HG02938 (cell line): ENCODE measurements around the gene CALR3.
"Not testable (repeated sequence)": the region's sequence is repeated elsewhere in the genome, so short reads cannot be mapped to it uniquely, and the experiment has no call there.

ENCODE experiments used
- ATAC-seq: cut with Tn5 transposase; IDR thresholded peaks from one replicate; pipeline ENCODE4 v1.9.1; 2021; ENCODE audit warnings: mild to moderate bottlenecking, moderate library complexity; ENCODE audit not compliant: unreplicated experiment

The CALR3 gene

GRCh38 chr19:16524991-16525734 is 29.2 kb upstream of the CALR3 start:
- no peak for ATAC-seq

- ATAC-seq: no peak
These were observed 26.8 kb upstream of the CALR3 start for GRCh38 chr19:16522559-16523377.

DNA sequence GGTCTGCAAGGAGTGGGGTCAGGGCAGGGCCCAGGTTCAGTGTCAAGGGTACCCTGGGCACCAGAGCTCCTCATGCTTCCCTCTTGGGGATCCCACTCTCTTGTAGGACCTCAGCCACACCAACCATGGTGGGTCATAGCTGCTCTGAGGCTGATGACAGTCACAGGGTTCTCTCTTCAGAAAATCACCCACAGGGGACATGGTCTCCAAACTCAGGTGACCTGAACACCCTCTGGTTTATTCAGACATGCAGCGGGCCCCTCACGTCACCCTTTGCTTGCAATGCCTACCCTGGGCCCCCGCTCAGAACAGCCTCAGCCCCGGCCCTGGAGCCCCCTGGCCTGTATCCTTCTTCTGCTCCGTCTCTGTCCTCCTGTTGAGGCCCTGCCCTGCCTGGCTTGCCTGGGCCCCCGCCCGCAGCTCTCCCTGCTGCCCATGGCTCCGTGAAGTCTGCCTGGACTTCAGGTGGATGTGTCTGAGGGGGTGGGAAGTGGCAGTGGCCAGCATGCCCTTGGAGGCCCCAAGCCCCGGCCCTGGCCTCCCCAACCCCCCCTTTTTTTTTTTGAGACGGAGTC is 25.8 kb upstream of the CALR3 start:
- ATAC-seq: no peak

- ATAC-seq: no peak
These were observed 25.1 kb upstream of the CALR3 start for GRCh38 chr19:16520986-16521624.

DNA sequence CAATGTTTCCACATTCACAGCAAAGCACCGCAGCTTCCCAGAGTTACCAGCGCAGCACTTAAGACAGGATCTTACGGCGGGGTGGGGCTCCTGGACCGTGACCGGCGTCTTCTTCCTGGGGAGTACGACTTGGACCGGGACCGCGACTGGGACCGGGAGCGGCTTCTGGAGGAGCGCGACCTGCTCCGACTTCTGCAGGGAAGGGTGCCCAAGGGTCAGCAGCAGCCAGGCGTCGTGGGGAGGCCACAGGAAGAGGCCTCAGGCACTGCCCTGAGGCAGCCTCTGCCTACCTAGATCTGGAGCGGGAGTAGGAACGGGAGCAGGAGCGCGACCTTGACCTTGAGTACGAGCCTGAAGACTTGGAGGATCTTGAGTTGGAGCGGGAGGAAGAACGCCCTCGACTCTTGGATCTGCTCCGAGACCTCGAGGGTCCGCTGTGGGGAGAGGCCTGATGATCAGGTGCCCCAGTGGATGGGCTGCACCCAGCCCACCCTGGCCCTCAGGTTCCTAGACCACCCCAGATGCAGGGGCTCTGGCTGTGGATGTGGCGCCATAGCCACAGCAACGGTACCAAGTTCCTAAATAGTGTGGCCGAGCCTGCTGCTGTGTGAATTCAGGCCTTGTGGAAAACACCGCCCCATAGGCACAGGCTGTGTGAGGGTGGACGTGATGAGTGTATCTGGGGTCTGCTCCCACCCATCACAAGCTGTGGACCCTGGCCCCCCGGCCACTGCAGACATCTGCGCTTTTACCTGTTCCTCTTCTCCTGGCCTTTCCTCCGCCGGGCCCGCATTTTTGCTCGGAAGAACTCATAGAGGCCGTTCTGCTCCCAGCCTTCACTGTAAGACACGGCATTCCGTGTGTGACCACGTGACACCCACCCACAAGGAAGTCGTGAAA is 24.4 kb upstream of the CALR3 start:
- no peak for ATAC-seq

DNA sequence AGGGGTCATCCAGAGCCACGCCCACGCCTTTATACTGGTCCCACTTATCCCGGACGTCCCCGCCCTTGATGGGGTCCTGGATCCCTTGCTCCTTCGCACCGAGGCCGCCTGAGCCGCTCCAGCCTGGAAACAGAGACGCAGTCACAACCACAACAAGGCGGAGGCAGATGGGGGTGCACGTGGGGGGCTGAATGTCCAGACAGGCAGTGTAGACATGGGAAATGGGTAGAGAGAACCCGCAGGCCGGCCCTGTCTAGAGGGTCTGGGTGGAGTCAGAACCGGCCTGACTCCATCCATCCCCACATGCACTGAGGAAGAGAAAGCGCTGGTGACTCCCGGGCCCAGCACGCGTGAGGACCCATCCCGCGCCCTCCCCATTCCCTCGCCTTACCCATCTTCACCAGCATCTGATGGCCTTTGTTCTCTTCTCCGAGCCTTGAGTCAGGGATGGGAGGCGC is 23.3 kb upstream of the CALR3 start:
- no peak for ATAC-seq

- no peak for ATAC-seq
These were observed 22.7 kb upstream of the CALR3 start for GRCh38 chr19:16518483-16519229.

DNA sequence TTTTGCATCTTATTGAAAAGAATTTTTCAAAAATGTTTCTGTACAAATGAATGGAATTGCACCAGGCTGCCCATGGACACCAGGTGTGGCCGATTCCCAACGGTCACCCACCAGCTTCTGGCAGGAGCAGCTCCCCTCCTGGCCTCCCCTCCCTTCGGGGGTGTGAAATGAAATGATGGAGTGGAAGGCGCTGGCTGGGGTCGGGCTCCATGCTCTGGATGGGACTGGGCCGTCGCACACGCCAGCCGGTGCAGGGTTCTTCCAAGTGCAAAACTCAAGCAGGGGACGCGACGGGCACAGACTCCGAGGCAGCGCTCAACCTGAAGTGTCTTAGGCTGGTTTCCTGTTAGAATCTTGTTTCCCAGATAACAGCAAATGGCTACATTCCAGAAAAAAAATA is 22.1 kb upstream of the CALR3 start:
- no peak for ATAC-seq

GRCh38 chr19:16516923-16517610 is 21.1 kb upstream of the CALR3 start:
- no peak for ATAC-seq

GRCh38 chr19:16516381-16516780 is 20.4 kb upstream of the CALR3 start:
- no peak for ATAC-seq

GRCh38 chr19:16514383-16515019 is 18.5 kb upstream of the CALR3 start:
- no peak for ATAC-seq

DNA sequence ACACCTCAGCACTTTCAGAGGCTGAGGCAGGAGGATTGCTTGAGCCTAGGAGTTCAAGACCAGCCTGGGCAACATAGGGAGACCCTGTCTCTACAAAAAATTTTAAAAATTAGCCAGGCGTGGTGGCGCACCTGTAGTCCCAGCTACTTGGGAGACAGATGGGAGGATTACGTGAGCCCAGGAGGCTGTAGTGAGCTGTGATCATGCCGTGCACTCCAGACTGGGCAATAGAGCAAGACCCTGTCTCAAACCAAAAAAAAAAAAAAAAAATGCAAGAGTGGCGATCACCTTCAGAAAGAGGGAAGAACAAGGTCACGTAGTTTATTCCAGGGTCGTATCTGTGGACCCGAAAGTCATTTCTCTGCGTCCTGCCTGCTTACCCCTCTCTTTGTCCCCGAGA is 16.6 kb upstream of the CALR3 start:
- not testable (repeated sequence) for ATAC-seq

DNA sequence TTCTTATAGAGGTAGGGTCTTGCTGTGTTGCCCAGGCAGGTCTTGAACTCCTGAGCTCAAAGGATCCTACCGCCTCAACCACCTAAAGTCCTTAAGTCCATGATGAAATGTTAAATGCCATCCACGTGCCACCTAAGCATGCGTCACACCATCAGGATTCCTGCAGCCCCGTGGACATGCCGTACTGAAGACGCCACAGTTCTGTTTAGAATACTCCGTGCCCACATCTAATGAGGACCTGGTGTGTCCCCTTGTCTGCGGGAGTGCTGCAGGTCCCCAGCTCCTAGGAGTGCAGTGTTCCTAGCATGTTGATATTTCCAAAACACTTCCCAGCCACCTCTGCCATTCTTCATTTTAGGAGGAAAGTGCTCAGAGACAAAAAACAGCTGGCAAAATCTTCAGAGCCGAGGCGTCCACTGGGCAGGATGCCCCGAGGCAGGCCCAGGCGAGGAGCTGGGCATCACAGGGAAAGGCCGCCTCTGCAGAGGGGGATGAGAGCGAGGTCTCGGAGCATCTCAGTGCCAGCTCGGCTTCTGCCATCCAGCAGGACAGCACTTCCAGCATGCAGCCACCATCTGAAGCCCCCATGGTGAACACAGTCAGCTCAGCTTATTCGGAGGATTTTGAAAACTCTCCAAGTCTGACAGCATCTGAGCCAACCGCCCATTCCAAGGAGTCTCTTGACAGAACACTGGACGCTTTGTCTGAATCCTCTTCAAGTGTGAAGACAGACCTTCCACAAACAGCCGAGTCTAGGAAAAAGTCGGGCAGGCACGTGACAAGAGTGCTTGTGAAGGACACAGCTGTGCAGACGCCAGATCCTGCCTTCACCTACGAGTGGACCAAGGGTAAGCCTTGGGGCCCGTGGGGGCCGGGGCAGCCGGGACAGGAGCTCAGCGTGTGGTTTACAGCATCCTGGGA is 13.4 kb upstream of the CALR3 start:
- no peak for ATAC-seq

GRCh38 chr19:16508546-16508945 is 12.6 kb upstream of the CALR3 start:
- ATAC-seq: no peak

DNA sequence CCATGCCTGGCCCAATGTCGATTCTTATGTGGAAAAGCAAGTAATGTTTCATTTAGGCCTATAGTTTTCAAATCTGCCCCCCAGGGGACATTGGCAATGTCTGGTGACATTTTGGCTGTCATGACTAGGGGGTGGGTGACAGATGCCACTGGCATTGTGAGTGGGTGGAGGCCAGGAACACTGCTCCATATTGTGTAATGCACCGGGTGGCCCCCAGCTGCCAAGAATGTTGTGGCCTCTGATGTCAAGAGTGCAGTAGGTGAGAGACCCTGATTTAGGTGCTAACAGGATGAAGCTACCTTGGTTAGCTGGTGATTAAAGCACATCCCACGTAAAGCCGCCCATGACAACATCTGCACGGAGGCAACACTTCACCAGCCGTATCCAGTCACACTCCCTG is 11.0 kb upstream of the CALR3 start:
- no peak for ATAC-seq

- ATAC-seq: not testable (repeated sequence)
These were observed 10.2 kb upstream of the CALR3 start for GRCh38 chr19:16506161-16506560.

DNA sequence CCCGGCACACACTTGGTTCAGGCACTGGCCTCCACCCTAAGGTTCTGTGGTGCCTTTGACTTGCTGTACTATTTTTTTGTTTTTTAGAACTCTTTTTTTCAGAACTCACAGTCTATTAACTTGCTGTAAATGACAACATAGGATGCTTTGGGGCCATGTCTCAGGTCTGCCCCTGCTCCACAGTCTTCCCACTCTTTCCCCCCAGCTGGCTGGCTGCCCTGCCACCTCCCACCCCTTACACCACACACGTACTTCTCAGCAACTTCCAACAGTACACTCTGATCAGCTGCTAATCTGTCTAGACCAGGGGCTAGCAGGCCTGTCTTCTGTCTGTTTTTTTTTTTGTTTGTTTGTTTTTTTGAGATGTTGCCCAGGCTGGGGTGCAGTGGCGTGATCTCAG is 8.3 kb upstream of the CALR3 start:
- no peak for ATAC-seq

GRCh38 chr19:16497837-16498236 is 1.9 kb upstream of the CALR3 start:
- ATAC-seq: no peak
